ENCODE data around the gene CSRP1. TPM values are rescaled to one million over a fixed set of nuclear protein-coding genes. Genes with fewer than 3 reads are reported as not detected.

CSRP1 gene
- polyA plus RNA-seq, 1 donor from 2014 or later = 4.2 TPM

- H3K36me3 ChIP-seq (ENCODE audit: insufficient read depth, low read length) = no peaks in the 10 kb centered on the region
- TF ChIP-seq CTCF (IDR thresholded peaks at IDR 0.05; ENCODE audit: poor library complexity, severe bottlenecking) = no peak
- no peak for TF ChIP-seq EZH2 (IDR thresholded peaks at IDR 0.05; ENCODE audit: borderline replicate concordance, insufficient read depth, low read length, poor library complexity, severe bottlenecking)
- no peak for TF ChIP-seq POLR2AphosphoS5 (IDR thresholded peaks at IDR 0.05)
- no peaks in the 10 kb centered on the region for H3K9me3 ChIP-seq (ENCODE audit: low read length)
- H3K9me2 ChIP-seq (ENCODE audit: insufficient read depth, low read length) = no peaks in the 10 kb centered on the region
- no peaks in the 10 kb centered on the region for H3K79me2 ChIP-seq (replicated peaks; ENCODE audit: insufficient read depth, low read length)
- no peaks in the 10 kb centered on the region for H4K20me1 ChIP-seq (ENCODE audit: insufficient read depth)
- H3K9ac ChIP-seq (ENCODE audit: low read length) = no peak overlapping the region
- no peak overlapping the region for H3K4me2 ChIP-seq (ENCODE audit: low read length)
- no peaks in the 10 kb centered on the region for H3F3A ChIP-seq (ENCODE audit: insufficient read depth, low read length, poor library complexity, severe bottlenecking)
- H3K27me3 ChIP-seq (ENCODE audit: insufficient read depth, low read depth, low read length) = peaks cover 6% of the 10 kb centered on the region
- no peak overlapping the region for H3K4me3 ChIP-seq (ENCODE audit: low read length)
- no peak overlapping the region for H3K27ac ChIP-seq (ENCODE audit: low read length)
- H2AFZ ChIP-seq (ENCODE audit: low read depth, low read length) = no peak overlapping the region
Observed at GRCh38 chr1:201501812-201502510, 5.0 kb downstream of the CSRP1 start.

GRCh38 chr1:201501144-201501543, 5.8 kb downstream of the CSRP1 start:
- Histone ChIP-seq H3K4me2 (ENCODE audit: low read length) (no peak overlapping the region), H3K4me3 (ENCODE audit: low read length) (no peak overlapping the region), H3K79me2 (replicated peaks; ENCODE audit: insufficient read depth, low read length) (no peaks in the 10 kb centered on the region)

More at GRCh38 chr1:201501144-201501543, 5.8 kb downstream of the CSRP1 start:
- no peaks in the 10 kb centered on the region for H3K9me2 ChIP-seq (ENCODE audit: insufficient read depth, low read length)
- H3F3A ChIP-seq (ENCODE audit: insufficient read depth, low read length, poor library complexity, severe bottlenecking) = no peaks in the 10 kb centered on the region
- no peaks in the 10 kb centered on the region for H3K27me3 ChIP-seq (ENCODE audit: insufficient read depth, low read depth, low read length)
- no peak overlapping the region for H2AFZ ChIP-seq (ENCODE audit: low read depth, low read length)
- H3K9ac ChIP-seq (ENCODE audit: low read length) = no peak overlapping the region
- no peaks in the 10 kb centered on the region for H3K9me3 ChIP-seq (ENCODE audit: low read length)
- no peak overlapping the region for H3K27ac ChIP-seq (ENCODE audit: low read length)
- TF ChIP-seq RAD21 (conservative IDR thresholded peaks at IDR 0.05) (no peak), TAF1 (IDR thresholded peaks at IDR 0.05; ENCODE audit: low read depth) (no peak), POLR2AphosphoS5 (IDR thresholded peaks at IDR 0.05) (no peak), EZH2 (IDR thresholded peaks at IDR 0.05; ENCODE audit: borderline replicate concordance, insufficient read depth, low read length, poor library complexity, severe bottlenecking) (no peak), MXI1 (conservative IDR thresholded peaks at IDR 0.05; ENCODE audit: poor library complexity, severe bottlenecking) (no peak), SMC3 (conservative IDR thresholded peaks at IDR 0.05; ENCODE audit: poor library complexity) (no peak), CTCF (IDR thresholded peaks at IDR 0.05; ENCODE audit: poor library complexity, severe bottlenecking) (no peak), EP300 (conservative IDR thresholded peaks at IDR 0.05; ENCODE audit: poor library complexity, severe bottlenecking) (no peak)
- TF ChIP-seq, protein P1, sequence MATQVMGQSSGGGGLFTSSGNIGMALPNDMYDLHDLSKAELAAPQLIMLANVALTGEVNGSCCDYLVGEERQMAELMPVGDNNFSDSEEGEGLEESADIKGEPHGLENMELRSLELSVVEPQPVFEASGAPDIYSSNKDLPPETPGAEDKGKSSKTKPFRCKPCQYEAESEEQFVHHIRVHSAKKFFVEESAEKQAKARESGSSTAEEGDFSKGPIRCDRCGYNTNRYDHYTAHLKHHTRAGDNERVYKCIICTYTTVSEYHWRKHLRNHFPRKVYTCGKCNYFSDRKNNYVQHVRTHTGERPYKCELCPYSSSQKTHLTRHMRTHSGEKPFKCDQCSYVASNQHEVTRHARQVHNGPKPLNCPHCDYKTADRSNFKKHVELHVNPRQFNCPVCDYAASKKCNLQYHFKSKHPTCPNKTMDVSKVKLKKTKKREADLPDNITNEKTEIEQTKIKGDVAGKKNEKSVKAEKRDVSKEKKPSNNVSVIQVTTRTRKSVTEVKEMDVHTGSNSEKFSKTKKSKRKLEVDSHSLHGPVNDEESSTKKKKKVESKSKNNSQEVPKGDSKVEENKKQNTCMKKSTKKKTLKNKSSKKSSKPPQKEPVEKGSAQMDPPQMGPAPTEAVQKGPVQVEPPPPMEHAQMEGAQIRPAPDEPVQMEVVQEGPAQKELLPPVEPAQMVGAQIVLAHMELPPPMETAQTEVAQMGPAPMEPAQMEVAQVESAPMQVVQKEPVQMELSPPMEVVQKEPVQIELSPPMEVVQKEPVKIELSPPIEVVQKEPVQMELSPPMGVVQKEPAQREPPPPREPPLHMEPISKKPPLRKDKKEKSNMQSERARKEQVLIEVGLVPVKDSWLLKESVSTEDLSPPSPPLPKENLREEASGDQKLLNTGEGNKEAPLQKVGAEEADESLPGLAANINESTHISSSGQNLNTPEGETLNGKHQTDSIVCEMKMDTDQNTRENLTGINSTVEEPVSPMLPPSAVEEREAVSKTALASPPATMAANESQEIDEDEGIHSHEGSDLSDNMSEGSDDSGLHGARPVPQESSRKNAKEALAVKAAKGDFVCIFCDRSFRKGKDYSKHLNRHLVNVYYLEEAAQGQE (IDR thresholded peaks at IDR 0.05; ENCODE audit: borderline replicate concordance) = no peak
- H3K36me3 ChIP-seq (ENCODE audit: insufficient read depth, low read length) = no peaks in the 10 kb centered on the region
- no peaks in the 10 kb centered on the region for H4K20me1 ChIP-seq (ENCODE audit: insufficient read depth)
